NB4 (cell line): ENCODE data around the gene CIART.
"Not testable (repeated sequence)": the region's sequence is repeated elsewhere in the genome, so short reads cannot be mapped to it uniquely, and the experiment has no call there.

Experiments
- DNase-seq: peaks from one replicate; pipeline ENCODE4 v3.0.0; 2010; ENCODE audit warnings: low read depth
- H3K4me3 ChIP-seq: one replicate; pipeline ENCODE4 v1.5.1; 2011; ENCODE audit warnings: mild to moderate bottlenecking, low read depth, low read length, moderate library complexity
- MAX ChIP-seq: IDR thresholded peaks from 2 replicates; pipeline ENCODE4 v1.6.1; 2011; ENCODE audit warnings: low read depth, low read length
- MYC ChIP-seq: IDR thresholded peaks from 2 replicates; pipeline ENCODE4 v1.6.1; 2011; ENCODE audit warnings: low read depth, low read length
- POLR2A ChIP-seq: IDR thresholded peaks from 2 replicates; pipeline ENCODE4 v1.6.1; 2011; ENCODE audit warnings: mild to moderate bottlenecking; ENCODE audit not compliant: insufficient read length; ENCODE audit errors: extremely low read depth
- TF ChIP-seq, protein P1 (sequence below): IDR thresholded peaks from one replicate; pipeline ENCODE4 v1.5.1; 2012; ENCODE audit warnings: low read depth, low read length

Gene CIART

DNA sequence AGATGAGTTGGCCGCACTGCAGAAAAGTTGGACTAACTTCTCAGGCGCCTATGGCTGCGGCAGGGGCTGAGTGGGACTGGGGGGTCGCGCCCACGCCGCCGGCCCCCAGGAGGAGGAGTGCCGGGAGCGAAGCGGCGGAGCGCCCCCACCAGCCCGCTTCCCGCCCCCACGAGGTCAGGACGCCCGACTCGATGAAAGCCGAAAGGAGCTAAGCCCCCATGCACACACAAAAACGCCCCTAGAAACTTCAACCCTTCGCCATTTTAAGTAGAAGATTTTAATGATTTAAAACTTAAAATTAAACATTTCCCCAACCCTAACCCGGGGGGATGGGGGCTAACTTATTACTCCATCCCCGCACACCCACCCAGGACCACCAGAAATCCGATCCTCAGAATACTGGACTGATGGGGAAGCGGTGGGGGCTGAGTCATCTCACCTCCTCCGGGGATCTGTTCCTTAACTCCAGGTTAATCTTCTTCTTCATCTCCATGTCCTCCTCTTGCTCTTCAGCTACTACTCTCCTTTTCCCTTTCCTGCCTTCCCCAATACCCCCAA, 47.0 kb upstream of the CIART start:
- no peak for TF ChIP-seq MYC
- no peak for TF ChIP-seq POLR2A
- no peak for TF ChIP-seq MAX
- TF ChIP-seq, protein P1, sequence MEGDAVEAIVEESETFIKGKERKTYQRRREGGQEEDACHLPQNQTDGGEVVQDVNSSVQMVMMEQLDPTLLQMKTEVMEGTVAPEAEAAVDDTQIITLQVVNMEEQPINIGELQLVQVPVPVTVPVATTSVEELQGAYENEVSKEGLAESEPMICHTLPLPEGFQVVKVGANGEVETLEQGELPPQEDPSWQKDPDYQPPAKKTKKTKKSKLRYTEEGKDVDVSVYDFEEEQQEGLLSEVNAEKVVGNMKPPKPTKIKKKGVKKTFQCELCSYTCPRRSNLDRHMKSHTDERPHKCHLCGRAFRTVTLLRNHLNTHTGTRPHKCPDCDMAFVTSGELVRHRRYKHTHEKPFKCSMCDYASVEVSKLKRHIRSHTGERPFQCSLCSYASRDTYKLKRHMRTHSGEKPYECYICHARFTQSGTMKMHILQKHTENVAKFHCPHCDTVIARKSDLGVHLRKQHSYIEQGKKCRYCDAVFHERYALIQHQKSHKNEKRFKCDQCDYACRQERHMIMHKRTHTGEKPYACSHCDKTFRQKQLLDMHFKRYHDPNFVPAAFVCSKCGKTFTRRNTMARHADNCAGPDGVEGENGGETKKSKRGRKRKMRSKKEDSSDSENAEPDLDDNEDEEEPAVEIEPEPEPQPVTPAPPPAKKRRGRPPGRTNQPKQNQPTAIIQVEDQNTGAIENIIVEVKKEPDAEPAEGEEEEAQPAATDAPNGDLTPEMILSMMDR, result no peak
- DNase-seq, result peak; percentile 49
- peak overlapping the region; percentile 99 for H3K4me3 ChIP-seq

DNA sequence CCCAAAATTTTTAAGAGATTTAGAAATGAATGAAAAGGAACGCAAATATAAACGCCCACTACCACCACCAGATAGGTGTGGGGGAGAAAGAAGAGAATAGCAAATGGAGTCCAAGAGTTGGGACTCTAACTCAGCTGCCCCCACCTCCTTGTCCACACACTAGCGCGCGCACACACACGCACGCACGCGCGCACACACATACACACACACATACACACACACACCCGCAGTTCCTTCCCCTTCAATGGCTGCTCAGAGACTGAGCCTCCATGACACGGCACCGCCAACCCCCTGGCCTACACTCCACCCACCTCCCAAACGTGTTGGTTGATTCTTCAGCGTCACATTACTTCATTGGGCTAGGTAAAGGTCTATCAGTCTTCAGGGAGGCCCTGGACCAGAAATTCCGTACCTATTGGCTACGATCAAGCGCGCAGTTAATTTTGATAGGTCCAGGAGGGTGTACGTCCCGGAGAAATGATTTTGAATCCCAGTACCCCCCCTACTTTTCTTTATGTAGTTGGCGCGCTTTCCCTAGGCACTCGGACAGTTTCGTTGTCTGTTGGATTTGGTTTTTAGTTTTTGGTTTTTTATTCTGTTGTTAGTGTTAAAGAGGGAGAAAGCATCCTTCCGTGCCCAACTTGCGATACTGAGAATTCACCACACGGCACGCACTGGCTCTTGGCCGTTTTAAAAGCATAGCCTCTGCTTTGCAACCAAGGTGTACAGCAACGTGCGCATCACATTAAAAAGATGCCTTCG, 46.3 kb upstream of the CIART start, which contains the start of gene ANP32E:
Gene ANP32E, minus strand, starts transcription at position 261 of the 762 bp plus-strand sequence. CDS start 326 bp downstream, outside the sequence.
- DNase-seq, result peak; percentile 99
- peak; percentile 83 for TF ChIP-seq POLR2A
- no peak for TF ChIP-seq MYC
- TF ChIP-seq MAX, result peak; percentile 77
- TF ChIP-seq, protein P1, result no peak
- H3K4me3 ChIP-seq, result peak within 1 kb of the TSS; percentile 99

- TF ChIP-seq POLR2A, result no peak
- TF ChIP-seq MYC, result peak; percentile 60
- DNase-seq, result no peak
- H3K4me3 ChIP-seq, result peak overlapping the region; percentile 72
These were observed 45.7 kb upstream of the CIART start for GRCh38 chr1:150236614-150237100.

GRCh38 chr1:150237176-150237575, 45.2 kb upstream of the CIART start:
- not testable (repeated sequence) for H3K4me3 ChIP-seq, DNase-seq

GRCh38 chr1:150237746-150238145, 44.6 kb upstream of the CIART start:
- no peak for DNase-seq
- TF ChIP-seq POLR2A, result no peak
- TF ChIP-seq MYC, result no peak
- TF ChIP-seq, protein P1, result no peak
- TF ChIP-seq MAX, result no peak

DNA sequence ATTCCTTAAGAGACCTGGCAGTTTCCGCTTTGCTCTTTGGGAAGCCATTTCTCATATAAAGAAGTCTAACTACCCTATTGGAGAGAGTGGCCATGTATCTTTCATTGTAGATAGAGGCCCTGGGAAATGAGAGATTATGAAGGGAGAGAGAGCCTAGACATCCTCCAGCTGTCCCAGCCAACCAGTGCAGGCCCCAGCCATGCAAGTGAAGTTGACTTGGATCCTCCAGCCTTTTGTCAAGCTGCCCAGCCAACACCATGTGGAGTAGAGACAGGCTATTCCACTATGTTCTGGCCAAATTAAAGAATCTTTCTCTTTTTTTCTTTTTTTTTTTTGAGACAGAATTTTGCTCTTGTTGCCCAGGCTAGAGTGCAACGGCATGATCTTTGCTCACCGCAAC, 39.4 kb upstream of the CIART start:
- no peak overlapping the region for H3K4me3 ChIP-seq
- DNase-seq, result no peak
- TF ChIP-seq, protein P1, result no peak
- TF ChIP-seq MAX (no peak), POLR2A (no peak), MYC (no peak)

More at GRCh38 chr1:150237746-150238145, 44.6 kb upstream of the CIART start:
- no peak overlapping the region for H3K4me3 ChIP-seq
